GM19238 (cell line): ENCODE data around the gene PSMD9.

Source experiments
- DNase-seq: peaks from one replicate; pipeline ENCODE4 v3.0.0; 2011; ENCODE audit warnings: low spot score; ENCODE audit not compliant: insufficient read length

Gene PSMD9

GRCh38 chr12:121953695-121954094 is 65.1 kb downstream of the PSMD9 start:
- no peak for DNase-seq

- no peak for DNase-seq
Observed at GRCh38 chr12:121955258-121956237, 67.0 kb downstream of the PSMD9 start.

GRCh38 chr12:121957861-121958515 is 69.4 kb downstream of the PSMD9 start:
- DNase-seq: no peak

GRCh38 chr12:121958541-121959240 is 70.1 kb downstream of the PSMD9 start:
- DNase-seq: no peak

GRCh38 chr12:121960541-121960940 is 72.0 kb downstream of the PSMD9 start:
- DNase-seq: no peak

- DNase-seq: no peak
Observed at GRCh38 chr12:121961195-121961879, 72.7 kb downstream of the PSMD9 start.

GRCh38 chr12:121963341-121964018 is 74.9 kb downstream of the PSMD9 start:
- no peak for DNase-seq

- no peak for DNase-seq
Observed at GRCh38 chr12:121964813-121965643, 76.4 kb downstream of the PSMD9 start.

GRCh38 chr12:121966959-121967358 is 78.4 kb downstream of the PSMD9 start:
- DNase-seq: no peak
